ENCODE measurements around the gene SPIN2B.
"Not testable (repeated sequence)": the region's sequence is repeated elsewhere in the genome, so short reads cannot be mapped to it uniquely, and the experiment has no call there.

Gene SPIN2B

GRCh38 chrX:57121162-57121755, at the start of gene SPIN2B:
SPIN2B (minus strand) TSS chrX:57121548.
- peak; percentile 6 for DNase-seq (ENCODE audit: low spot score)

- DNase-seq (ENCODE audit: low spot score): no peak
Observed at GRCh38 chrX:57156397-57157049, 35.2 kb upstream of the SPIN2B start.

GRCh38 chrX:57155171-57155570, 33.8 kb upstream of the SPIN2B start:
- DNase-seq (ENCODE audit: low spot score): no peak

- DNase-seq (ENCODE audit: low spot score): not testable (repeated sequence)
Observed at GRCh38 chrX:57152222-57152621, 30.9 kb upstream of the SPIN2B start.

GRCh38 chrX:57138674-57139073, 17.3 kb upstream of the SPIN2B start:
- DNase-seq (ENCODE audit: low spot score): no peak

- DNase-seq (ENCODE audit: low spot score): no peak
Observed at GRCh38 chrX:57137501-57137900, 16.2 kb upstream of the SPIN2B start.

- DNase-seq (ENCODE audit: low spot score): not testable (repeated sequence)
Observed at GRCh38 chrX:57137073-57137472, 15.7 kb upstream of the SPIN2B start, which contains the start of gene SPIN2A. SPIN2A (minus strand) TSS chrX:57137397; CDS start chrX:57136597, 800 bp downstream.

- DNase-seq (ENCODE audit: low spot score): not testable (repeated sequence)
Observed at GRCh38 chrX:57136589-57136988, 15.2 kb upstream of the SPIN2B start.

- no peak for DNase-seq (ENCODE audit: low spot score)
Observed at GRCh38 chrX:57135287-57135686, 13.9 kb upstream of the SPIN2B start.

GRCh38 chrX:57134702-57135101, 13.4 kb upstream of the SPIN2B start:
- DNase-seq (ENCODE audit: low spot score): no peak

- DNase-seq (ENCODE audit: low spot score): no peak
Observed at GRCh38 chrX:57133706-57134105, 12.4 kb upstream of the SPIN2B start.

GRCh38 chrX:57133284-57133683, 11.9 kb upstream of the SPIN2B start:
- not testable (repeated sequence) for DNase-seq (ENCODE audit: low spot score)

- no peak for DNase-seq (ENCODE audit: low spot score)
Observed at GRCh38 chrX:57132046-57132445, 10.7 kb upstream of the SPIN2B start.

- DNase-seq (ENCODE audit: low spot score): no peak
Observed at GRCh38 chrX:57121816-57122215, 468 bp upstream of the SPIN2B start.

- not testable (repeated sequence) for DNase-seq (ENCODE audit: low spot score)
Observed at GRCh38 chrX:57120619-57121161, 658 bp downstream of the SPIN2B start.

- no peak for DNase-seq (ENCODE audit: low spot score)
Observed at GRCh38 chrX:57119416-57119815, 1.9 kb downstream of the SPIN2B start.

GRCh38 chrX:57117566-57117965, 3.8 kb downstream of the SPIN2B start:
- not testable (repeated sequence) for DNase-seq (ENCODE audit: low spot score)

- DNase-seq (ENCODE audit: low spot score): no peak
Observed at GRCh38 chrX:57104921-57105398, 16.4 kb downstream of the SPIN2B start.

- DNase-seq (ENCODE audit: low spot score): no peak
Observed at GRCh38 chrX:57104406-57104805, 16.9 kb downstream of the SPIN2B start.

- no peak for DNase-seq (ENCODE audit: low spot score)
Observed at GRCh38 chrX:57103489-57103888, 17.9 kb downstream of the SPIN2B start.

GRCh38 chrX:57102918-57103317, 18.4 kb downstream of the SPIN2B start:
- not testable (repeated sequence) for DNase-seq (ENCODE audit: low spot score)

- no peak for DNase-seq (ENCODE audit: low spot score)
Observed at GRCh38 chrX:57083143-57083542, 38.2 kb downstream of the SPIN2B start.

- no peak for DNase-seq (ENCODE audit: low spot score)
Observed at GRCh38 chrX:57074458-57074857, 46.9 kb downstream of the SPIN2B start.
